ENCODE data around the gene PHOX2B.

DNA sequence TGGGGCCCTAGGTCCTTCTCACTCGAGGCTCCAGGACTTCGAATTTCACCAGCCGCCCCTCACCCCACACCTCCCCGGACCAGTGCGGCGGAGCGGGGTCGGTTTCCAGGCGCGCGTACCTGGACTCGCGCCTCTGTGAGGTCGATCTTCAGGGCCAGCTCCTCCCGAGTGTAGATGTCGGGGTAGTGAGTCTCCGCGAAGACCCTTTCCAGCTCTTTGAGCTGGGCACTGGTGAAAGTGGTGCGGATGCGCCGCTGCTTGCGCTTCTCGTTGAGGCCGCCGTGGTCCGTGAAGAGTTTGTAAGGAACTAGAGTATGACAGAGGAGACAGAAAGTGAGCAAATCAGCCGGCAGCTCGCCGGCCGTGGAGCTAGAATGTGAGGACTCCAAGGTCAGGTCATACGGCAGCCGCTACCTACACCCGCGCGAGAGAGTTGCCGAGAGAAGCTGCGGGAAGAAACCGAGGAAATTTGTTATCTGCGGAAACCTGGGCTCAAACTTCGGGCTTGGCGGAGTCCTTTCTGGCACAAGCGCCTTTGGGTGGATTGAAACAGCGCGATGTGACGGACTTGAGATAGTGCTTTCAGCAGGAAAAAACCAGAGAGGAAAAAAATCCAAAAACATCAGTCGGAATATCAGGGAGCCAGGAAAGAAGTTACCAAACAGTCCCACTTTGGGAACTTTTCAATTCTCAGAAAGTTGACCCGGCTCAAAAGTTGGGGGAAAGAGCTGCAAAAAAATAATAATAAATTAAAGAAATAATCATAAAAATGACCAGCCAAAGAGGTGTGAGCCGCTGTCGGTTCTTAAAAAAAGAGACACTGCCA, 1.1 kb downstream of the PHOX2B start:
- TF ChIP-seq EGR1 (IDR thresholded peaks at IDR 0.05; ENCODE audit: low read depth in 2 of 2) = no peak
- TF ChIP-seq, protein P1, sequence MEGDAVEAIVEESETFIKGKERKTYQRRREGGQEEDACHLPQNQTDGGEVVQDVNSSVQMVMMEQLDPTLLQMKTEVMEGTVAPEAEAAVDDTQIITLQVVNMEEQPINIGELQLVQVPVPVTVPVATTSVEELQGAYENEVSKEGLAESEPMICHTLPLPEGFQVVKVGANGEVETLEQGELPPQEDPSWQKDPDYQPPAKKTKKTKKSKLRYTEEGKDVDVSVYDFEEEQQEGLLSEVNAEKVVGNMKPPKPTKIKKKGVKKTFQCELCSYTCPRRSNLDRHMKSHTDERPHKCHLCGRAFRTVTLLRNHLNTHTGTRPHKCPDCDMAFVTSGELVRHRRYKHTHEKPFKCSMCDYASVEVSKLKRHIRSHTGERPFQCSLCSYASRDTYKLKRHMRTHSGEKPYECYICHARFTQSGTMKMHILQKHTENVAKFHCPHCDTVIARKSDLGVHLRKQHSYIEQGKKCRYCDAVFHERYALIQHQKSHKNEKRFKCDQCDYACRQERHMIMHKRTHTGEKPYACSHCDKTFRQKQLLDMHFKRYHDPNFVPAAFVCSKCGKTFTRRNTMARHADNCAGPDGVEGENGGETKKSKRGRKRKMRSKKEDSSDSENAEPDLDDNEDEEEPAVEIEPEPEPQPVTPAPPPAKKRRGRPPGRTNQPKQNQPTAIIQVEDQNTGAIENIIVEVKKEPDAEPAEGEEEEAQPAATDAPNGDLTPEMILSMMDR (IDR thresholded peaks at IDR 0.05; ENCODE audit: low read depth, low read length, missing input control) = no peak
- no peak for TF ChIP-seq GABPA (IDR thresholded peaks at IDR 0.05 in 1 of 2, conservative IDR thresholded peaks at IDR 0.05 in 1 of 2)
- TF ChIP-seq, protein P2, sequence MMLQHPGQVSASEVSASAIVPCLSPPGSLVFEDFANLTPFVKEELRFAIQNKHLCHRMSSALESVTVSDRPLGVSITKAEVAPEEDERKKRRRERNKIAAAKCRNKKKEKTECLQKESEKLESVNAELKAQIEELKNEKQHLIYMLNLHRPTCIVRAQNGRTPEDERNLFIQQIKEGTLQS (IDR thresholded peaks at IDR 0.05) = no peak
- no peak for TF ChIP-seq RAD21 (IDR thresholded peaks at IDR 0.05)

Measured in liver (tissue), 3 donors.